ENCODE data around the gene C3orf52. TPM values are rescaled to one million over a fixed set of nuclear protein-coding genes. Genes with fewer than 3 reads are reported as not detected.

Gene C3orf52
- total and polyA plus RNA-seq, 10 of the 15 experiments (the other 5 are each of a cell fraction or from before 2014, with no cell fraction given) = 0.15 to 1.9 (median 0.73) TPM

DNA sequence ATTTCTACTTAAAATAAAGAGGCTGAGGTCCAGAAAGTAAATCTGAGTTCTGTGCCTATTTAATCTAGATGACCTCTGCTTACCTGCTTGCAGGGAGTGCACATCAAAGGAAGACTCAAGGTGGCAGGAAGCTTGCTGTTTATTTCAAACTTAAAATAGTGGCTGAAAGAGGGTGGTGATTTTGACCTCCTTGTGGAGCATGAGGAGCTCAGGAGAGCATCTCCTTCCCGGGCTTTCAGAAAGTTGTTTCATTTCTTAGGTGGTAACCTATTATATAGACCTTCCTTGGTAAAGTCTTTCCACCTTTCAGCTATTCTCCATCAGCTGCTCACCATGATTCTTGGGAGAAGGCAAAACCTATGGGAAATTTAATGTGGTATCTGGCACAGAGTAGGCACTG is 46.4 kb downstream of the C3orf52 start (continued):
- TF ChIP-seq, protein P1, sequence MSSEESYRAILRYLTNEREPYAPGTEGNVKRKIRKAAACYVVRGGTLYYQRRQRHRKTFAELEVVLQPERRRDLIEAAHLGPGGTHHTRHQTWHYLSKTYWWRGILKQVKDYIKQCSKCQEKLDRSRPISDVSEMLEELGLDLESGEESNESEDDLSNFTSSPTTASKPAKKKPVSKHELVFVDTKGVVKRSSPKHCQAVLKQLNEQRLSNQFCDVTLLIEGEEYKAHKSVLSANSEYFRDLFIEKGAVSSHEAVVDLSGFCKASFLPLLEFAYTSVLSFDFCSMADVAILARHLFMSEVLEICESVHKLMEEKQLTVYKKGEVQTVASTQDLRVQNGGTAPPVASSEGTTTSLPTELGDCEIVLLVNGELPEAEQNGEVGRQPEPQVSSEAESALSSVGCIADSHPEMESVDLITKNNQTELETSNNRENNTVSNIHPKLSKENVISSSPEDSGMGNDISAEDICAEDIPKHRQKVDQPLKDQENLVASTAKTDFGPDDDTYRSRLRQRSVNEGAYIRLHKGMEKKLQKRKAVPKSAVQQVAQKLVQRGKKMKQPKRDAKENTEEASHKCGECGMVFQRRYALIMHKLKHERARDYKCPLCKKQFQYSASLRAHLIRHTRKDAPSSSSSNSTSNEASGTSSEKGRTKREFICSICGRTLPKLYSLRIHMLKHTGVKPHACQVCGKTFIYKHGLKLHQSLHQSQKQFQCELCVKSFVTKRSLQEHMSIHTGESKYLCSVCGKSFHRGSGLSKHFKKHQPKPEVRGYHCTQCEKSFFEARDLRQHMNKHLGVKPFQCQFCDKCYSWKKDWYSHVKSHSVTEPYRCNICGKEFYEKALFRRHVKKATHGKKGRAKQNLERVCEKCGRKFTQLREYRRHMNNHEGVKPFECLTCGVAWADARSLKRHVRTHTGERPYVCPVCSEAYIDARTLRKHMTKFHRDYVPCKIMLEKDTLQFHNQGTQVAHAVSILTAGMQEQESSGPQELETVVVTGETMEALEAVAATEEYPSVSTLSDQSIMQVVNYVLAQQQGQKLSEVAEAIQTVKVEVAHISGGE (CRISPR knock-in tag; IDR thresholded peaks at IDR 0.05) = peak; percentile 23; the same call in 1 of the 2 replicates
- no peak for TF ChIP-seq PML (IDR thresholded peaks at IDR 0.05; ENCODE audit: low read length)
- no peak for TF ChIP-seq KLF5 (IDR thresholded peaks at IDR 0.05; ENCODE audit: partially characterized antibody)
- no peak for TF ChIP-seq HDAC2 (IDR thresholded peaks at IDR 0.05)

DNA sequence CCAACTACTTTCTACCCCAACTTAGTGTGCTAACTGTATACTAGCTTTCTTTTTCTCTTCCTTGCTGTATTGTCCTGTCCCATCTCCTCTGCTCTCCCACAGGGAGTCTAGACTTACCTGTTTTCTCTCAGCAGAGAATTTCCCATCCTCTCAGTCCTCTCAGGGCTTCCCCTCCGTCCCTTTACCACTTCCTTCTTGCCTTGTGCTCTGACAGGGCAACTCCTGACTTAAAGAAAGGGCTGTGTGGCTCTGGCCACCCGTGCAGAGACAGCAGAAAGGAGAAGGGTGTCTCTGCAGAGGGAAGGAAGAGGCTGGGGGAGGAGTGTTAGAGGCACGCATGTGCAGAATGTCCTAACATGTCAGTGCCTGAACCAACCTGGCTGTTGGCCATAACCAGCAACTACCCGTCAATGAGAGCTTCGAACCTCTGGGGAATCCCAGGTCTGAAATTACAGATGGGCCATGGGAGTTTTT is 46.8 kb downstream of the C3orf52 start, which contains the start of gene GCSAM:
GCSAM (minus strand) TSS at position 274 of the 474 bp plus-strand sequence; CDS start at position 146, 128 bp downstream.
- SMC1A ChIA-PET (ENCODE audit: uncharacterized antibody, unreplicated experiment) = interaction anchor here (0.6 to 18.5 kb wide), 15 partner anchors 7 to 463 kb away, joined by 3 to 489 read pairs (median 7); partner anchors contain the start of genes BTLA, CD200 and SLC9C1
- BruUV-seq (replicated peaks) = no TSS peak
- H4K20me1 ChIP-seq (ENCODE audit: control insufficient read depth, insufficient read depth) = no peaks in the 10 kb centered on the region
- intact Hi-C loops (cut with micrococcal nuclease; ENCODE audit: unreplicated experiment) (loop anchor here (1.0 to 10.0 kb wide), 3 partner anchors 18 to 362 kb away; partner anchors contain the start of gene BTLA), in situ Hi-C loops (cut with MboI) (no loop called here)
- peaks cover 57% of the 10 kb centered on the region for H3K4me1 ChIP-seq (ENCODE audit: control insufficient read depth, insufficient read depth, low read length)
- peaks cover 0 to 2% of the 10 kb centered on the region in 2 experiments; a peak in 1 of 4 replicates for H3K36me3 ChIP-seq (ENCODE audit: control insufficient read depth in 2 of 2, insufficient read depth in 2 of 2, low read length in 1 of 2)
- FAIRE-seq (peak; percentile 66), ATAC-seq (peak; percentile 73), DNase-seq (ENCODE audit: low read depth, low spot score) (peak; percentile 100)
- no peak within 1 kb of the TSS for H2AFZ ChIP-seq (ENCODE audit: control insufficient read depth, low read depth, low read length)
- POLR2A ChIA-PET = interaction anchor here (0.5 to 12.8 kb wide), 11 partner anchors 9 to 381 kb away, joined by 3 to 345 read pairs (median 6); partner anchors contain the start of gene BTLA
- H3K9ac ChIP-seq (ENCODE audit: control insufficient read depth, insufficient read depth, low read length) = peak within 1 kb of the TSS; percentile 98
- CTCF ChIA-PET = interaction anchor here (0.5 to 18.1 kb wide), 10 partner anchors 8 to 657 kb away, joined by 3 to 226 read pairs (median 4); partner anchors contain the start of gene SLC9C1
- H3K9me3 ChIP-seq (replicated peaks; ENCODE audit: control insufficient read depth, insufficient read depth, low read length) = no peaks in the 10 kb centered on the region
- H3K27me3 ChIP-seq (replicated peaks in 1 of 2; ENCODE audit: control insufficient read depth in 2 of 2, insufficient read depth in 2 of 2, low read length in 1 of 2) = no peaks in the 10 kb centered on the region
- peak within 1 kb of the TSS; percentile 78 for H3K4me3 ChIP-seq
- peak within 1 kb of the TSS; percentile 99 for H3K27ac ChIP-seq (ENCODE audit: control insufficient read depth, insufficient read depth)
- RAD21 ChIA-PET (ENCODE audit: unreplicated experiment) = interaction anchor here (0.6 to 17.9 kb wide), 17 partner anchors 8 to 427 kb away, joined by 3 to 457 read pairs (median 4); partner anchors contain the start of gene BTLA
- peaks cover 72% of the 10 kb centered on the region for H3K79me2 ChIP-seq (ENCODE audit: control insufficient read depth, insufficient read depth, low read length)
- WGBS (ENCODE audit: insufficient coverage, insufficient replicate concordance, low lambda C conversion rate, missing lambda C conversion rate) = 0% methylated on average over 5 of the region's 5 CpGs
- peak within 1 kb of the TSS; percentile 64 for H3K4me2 ChIP-seq (ENCODE audit: control insufficient read depth, insufficient read depth)
- TF ChIP-seq TAF1 (IDR thresholded peaks at IDR 0.05; ENCODE audit: borderline replicate concordance, low read depth, low read length) (peak; percentile 96), CREM (IDR thresholded peaks at IDR 0.05; ENCODE audit: low read depth) (peak; percentile 76), ESRRA (IDR thresholded peaks at IDR 0.05; ENCODE audit: low read length) (no peak), SREBF1 (IDR thresholded peaks at IDR 0.05; ENCODE audit: low read length) (no peak), SIN3A (IDR thresholded peaks at IDR 0.05; ENCODE audit: low read depth, low read length) (no peak; the same call in 1 of the 2 replicates), POLR2AphosphoS2 (IDR thresholded peaks at IDR 0.05; ENCODE audit: low read depth, low read length) (peak; percentile 95; the same call in 1 of the 2 replicates), HDAC6 (IDR thresholded peaks at IDR 0.05; ENCODE audit: unreplicated experiment) (peak; percentile 76), TBL1XR1 (IDR thresholded peaks at IDR 0.05; ENCODE audit: low read depth, low read length) (peak; percentile 93), BRCA1 (IDR thresholded peaks at IDR 0.05; ENCODE audit: low read depth, low read length) (no peak), ETV6 (conservative IDR thresholded peaks at IDR 0.05 in 1 of 2, IDR thresholded peaks at IDR 0.05 in 1 of 2; ENCODE audit: borderline replicate concordance in 1 of 2, low read depth in 1 of 2) (peak in 1 of 2 experiments; percentile 82; a peak in 2 of 4 replicates)
- TF ChIP-seq, protein P2, sequence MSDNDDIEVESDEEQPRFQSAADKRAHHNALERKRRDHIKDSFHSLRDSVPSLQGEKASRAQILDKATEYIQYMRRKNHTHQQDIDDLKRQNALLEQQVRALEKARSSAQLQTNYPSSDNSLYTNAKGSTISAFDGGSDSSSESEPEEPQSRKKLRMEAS (IDR thresholded peaks at IDR 0.05; ENCODE audit: low read depth, low read length) = peak; percentile 37; the same call in 1 of the 2 replicates
- TF ChIP-seq, protein P3, sequence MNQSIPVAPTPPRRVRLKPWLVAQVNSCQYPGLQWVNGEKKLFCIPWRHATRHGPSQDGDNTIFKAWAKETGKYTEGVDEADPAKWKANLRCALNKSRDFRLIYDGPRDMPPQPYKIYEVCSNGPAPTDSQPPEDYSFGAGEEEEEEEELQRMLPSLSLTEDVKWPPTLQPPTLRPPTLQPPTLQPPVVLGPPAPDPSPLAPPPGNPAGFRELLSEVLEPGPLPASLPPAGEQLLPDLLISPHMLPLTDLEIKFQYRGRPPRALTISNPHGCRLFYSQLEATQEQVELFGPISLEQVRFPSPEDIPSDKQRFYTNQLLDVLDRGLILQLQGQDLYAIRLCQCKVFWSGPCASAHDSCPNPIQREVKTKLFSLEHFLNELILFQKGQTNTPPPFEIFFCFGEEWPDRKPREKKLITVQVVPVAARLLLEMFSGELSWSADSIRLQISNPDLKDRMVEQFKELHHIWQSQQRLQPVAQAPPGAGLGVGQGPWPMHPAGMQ (IDR thresholded peaks at IDR 0.05; ENCODE audit: borderline replicate concordance) = no peak
